ENCODE measurements around the gene DNAJB8.

DNA sequence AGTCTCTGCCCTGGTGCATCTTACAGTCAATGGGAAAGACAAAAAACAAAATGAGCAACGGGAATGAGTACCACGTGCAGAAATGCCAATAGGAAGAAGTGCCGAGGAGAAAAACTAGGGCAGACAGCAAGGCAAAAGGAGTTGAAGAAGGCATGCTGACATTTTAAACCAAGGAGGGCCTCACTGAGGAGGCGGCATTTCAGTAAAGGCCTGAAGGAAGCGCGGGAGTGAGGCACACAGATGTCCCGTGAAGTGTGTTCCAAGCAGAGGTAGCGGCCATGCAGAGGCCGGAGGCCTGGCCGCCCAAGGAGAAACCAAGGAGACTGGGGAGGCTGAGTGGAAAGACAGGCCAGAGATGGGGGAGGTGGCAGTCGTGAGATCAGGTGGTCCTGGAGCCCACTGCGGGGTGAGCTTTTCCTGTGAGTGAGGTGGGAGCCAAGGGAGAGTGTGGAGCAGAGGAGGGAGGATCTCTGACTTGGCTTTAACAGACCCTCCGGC lies 34.8 kb downstream of the DNAJB8 start:
- TF ChIP-seq, protein P1, sequence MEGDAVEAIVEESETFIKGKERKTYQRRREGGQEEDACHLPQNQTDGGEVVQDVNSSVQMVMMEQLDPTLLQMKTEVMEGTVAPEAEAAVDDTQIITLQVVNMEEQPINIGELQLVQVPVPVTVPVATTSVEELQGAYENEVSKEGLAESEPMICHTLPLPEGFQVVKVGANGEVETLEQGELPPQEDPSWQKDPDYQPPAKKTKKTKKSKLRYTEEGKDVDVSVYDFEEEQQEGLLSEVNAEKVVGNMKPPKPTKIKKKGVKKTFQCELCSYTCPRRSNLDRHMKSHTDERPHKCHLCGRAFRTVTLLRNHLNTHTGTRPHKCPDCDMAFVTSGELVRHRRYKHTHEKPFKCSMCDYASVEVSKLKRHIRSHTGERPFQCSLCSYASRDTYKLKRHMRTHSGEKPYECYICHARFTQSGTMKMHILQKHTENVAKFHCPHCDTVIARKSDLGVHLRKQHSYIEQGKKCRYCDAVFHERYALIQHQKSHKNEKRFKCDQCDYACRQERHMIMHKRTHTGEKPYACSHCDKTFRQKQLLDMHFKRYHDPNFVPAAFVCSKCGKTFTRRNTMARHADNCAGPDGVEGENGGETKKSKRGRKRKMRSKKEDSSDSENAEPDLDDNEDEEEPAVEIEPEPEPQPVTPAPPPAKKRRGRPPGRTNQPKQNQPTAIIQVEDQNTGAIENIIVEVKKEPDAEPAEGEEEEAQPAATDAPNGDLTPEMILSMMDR (IDR thresholded peaks at IDR 0.05; ENCODE audit: low read depth, low read length): no peak
- TF ChIP-seq, protein P2, sequence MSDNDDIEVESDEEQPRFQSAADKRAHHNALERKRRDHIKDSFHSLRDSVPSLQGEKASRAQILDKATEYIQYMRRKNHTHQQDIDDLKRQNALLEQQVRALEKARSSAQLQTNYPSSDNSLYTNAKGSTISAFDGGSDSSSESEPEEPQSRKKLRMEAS (IDR thresholded peaks at IDR 0.05; ENCODE audit: low read depth, low read length): no peak
- TF ChIP-seq POLR2A (IDR thresholded peaks at IDR 0.05; ENCODE audit: extremely low read depth, insufficient read length): no peak
- no peak for TF ChIP-seq MYC (IDR thresholded peaks at IDR 0.05; ENCODE audit: low read depth, low read length)

Data from NB4 (cell line).